Kidney capillary endothelial cell (primary cell): ENCODE measurements around the gene ILF2.
A peak's percentile ranks its signal among the peaks of the same experiment; 100 is the strongest.
"Not testable (repeated sequence)": the region's sequence is repeated elsewhere in the genome, so short reads cannot be mapped to it uniquely, and the experiment has no call there.

ENCODE experiments used
- DNase-seq: peaks from one replicate; pipeline ENCODE4 v3.0.0-alpha.2; 2018; ENCODE audit warnings: low spot score

Gene ILF2

GRCh38 chr1:153679337-153680119 is 8.7 kb upstream of the ILF2 start:
- no peak for DNase-seq

- peak; percentile 36 for DNase-seq
Measured at GRCh38 chr1:153678519-153679336, 7.9 kb upstream of the ILF2 start, which contains the start of gene NPR1. Gene NPR1 (plus strand): TSS chr1:153678688. CDS start chr1:153679109, 421 bp downstream.

GRCh38 chr1:153677718-153678518 is 7.1 kb upstream of the ILF2 start:
- no peak for DNase-seq

- no peak for DNase-seq
Measured at GRCh38 chr1:153673511-153673910, 2.7 kb upstream of the ILF2 start.

- DNase-seq = peak; percentile 49
Measured at GRCh38 chr1:153671628-153672353, 998 bp upstream of the ILF2 start.

GRCh38 chr1:153670257-153670858 is 435 bp downstream of the ILF2 start:
- DNase-seq = no peak

- no peak for DNase-seq
Measured at GRCh38 chr1:153669606-153670005, 1.2 kb downstream of the ILF2 start.

- not testable (repeated sequence) for DNase-seq
Measured at GRCh38 chr1:153668672-153669071, 2.1 kb downstream of the ILF2 start.

GRCh38 chr1:153667439-153667838 is 3.4 kb downstream of the ILF2 start:
- DNase-seq = no peak

GRCh38 chr1:153663211-153663610 is 7.6 kb downstream of the ILF2 start:
- no peak for DNase-seq

- DNase-seq = no peak
Measured at GRCh38 chr1:153662269-153662668, 8.5 kb downstream of the ILF2 start.

- no peak for DNase-seq
Measured at GRCh38 chr1:153661111-153661708, 9.6 kb downstream of the ILF2 start.

GRCh38 chr1:153659656-153660055 is 11.1 kb downstream of the ILF2 start:
- DNase-seq = no peak

- DNase-seq = no peak
Measured at GRCh38 chr1:153659175-153659534, 11.6 kb downstream of the ILF2 start.

GRCh38 chr1:153658400-153659174 is 12.2 kb downstream of the ILF2 start, which contains the start of gene SNAPIN:
Gene SNAPIN (plus strand): TSS chr1:153658703. CDS start chr1:153658744, 41 bp downstream.
- DNase-seq = peak; percentile 76

GRCh38 chr1:153655333-153655732 is 15.5 kb downstream of the ILF2 start:
- no peak for DNase-seq

GRCh38 chr1:153652805-153653500 is 17.8 kb downstream of the ILF2 start:
- no peak for DNase-seq

GRCh38 chr1:153651771-153652170 is 19.0 kb downstream of the ILF2 start:
- DNase-seq = no peak

- DNase-seq = no peak
Measured at GRCh38 chr1:153649863-153650235, 20.9 kb downstream of the ILF2 start.
